Measurements from ENCODE around the gene NOL12.

NOL12 gene

DNA sequence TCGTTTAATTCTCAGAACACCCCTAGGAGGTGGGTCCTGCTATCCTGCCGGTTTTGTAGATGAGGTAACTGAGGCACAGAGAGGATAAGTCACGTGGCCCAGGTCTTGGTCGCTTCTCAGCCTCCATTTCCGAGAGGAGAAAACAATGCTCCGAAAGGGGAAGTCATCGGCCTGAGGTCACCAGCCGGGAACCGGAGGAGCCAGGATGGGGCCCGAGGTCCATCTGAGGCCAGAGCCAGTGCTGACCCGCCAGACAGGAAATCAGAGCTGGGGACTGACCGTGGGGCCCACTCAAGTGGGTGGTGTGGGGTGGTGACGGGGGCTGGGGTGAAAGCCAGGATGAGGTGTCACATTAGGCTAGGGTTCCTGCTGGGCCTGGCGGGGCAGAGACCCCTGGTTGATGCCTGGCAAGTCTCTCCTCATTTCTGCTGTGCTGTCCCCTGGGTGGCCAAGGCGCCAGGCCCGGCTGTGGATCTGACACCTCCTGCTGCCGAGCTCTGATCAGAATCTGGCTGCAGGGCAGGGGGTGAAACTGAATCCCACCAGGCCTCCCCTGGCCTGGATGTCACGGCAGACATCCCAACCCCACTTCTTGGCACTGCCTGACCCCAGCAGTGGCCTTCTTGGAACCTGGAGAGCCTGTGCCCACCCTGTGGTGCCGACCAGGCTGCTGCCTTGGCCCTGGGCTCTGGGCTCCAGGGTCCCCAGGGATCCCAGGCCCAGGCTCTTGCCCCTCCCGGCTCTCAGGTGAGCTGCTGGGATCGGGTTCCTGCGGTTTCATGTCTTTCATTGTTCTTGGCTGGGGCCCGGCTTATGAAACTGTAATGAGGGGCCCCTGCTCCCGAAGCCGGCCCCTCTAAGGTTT is 22.7 kb downstream of the NOL12 start:
- in situ Hi-C loops (cut with MboI; ENCODE audit: low pct_unique_long_range_greater_than_20kb, low sequenced_read_pairs, unreplicated experiment): no loop called here
- DNase-seq (ENCODE audit: low spot score): no peak
- TF ChIP-seq CTCF (IDR thresholded peaks at IDR 0.05; ENCODE audit: extremely low read depth, insufficient read depth, missing control alignments): no peak

GRCh38 chr22:37709445-37709765 is 23.3 kb downstream of the NOL12 start:
- DNase-seq (ENCODE audit: low spot score): no peak
- in situ Hi-C loops (cut with MboI; ENCODE audit: low pct_unique_long_range_greater_than_20kb, low sequenced_read_pairs, unreplicated experiment): no loop called here
- TF ChIP-seq CTCF (IDR thresholded peaks at IDR 0.05; ENCODE audit: extremely low read depth, insufficient read depth, missing control alignments): no peak

DNA sequence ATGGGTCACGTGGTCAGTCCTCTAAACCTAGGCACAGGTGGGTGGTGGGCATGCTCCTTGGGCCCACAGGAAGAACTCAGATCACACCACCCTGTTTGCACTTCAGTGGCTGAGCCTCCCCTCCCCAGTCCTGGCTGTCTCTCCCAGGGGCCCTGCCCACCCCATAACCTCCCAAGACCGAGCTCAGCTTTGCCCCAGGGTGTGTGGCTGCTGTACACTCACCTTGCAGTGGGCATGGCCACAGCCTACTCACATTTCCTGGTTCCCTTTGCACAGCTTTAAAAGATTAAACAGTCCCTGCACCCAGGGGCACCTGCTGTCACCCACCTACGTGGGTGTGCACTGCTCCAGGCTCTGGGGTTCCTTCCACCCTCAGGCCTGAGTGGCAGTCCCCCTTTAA is 24.5 kb downstream of the NOL12 start:
- DNase-seq (ENCODE audit: low spot score): no peak
- TF ChIP-seq CTCF (IDR thresholded peaks at IDR 0.05; ENCODE audit: extremely low read depth, insufficient read depth, missing control alignments): no peak
- in situ Hi-C loops (cut with MboI; ENCODE audit: low pct_unique_long_range_greater_than_20kb, low sequenced_read_pairs, unreplicated experiment): no loop called here

DNA sequence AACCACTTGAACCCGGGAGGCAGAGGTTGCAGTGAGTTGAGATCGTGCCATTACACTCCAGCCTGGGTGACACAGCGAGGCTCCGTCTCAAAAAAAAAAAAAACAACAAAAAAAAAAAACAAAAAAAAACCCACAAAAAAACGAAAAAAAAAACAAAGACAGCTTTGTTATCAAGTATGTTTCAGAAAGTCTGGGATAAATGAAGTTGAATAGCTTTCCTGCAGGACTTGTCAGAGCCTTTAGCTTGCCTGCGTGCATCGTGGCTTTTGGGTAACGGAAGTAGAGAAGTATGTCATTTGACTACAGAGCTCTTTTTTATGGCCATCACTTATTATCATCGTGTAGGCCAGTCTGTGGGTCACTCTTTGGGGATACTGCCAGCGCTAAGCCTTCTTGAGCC is 25.3 kb downstream of the NOL12 start:
- TF ChIP-seq CTCF (IDR thresholded peaks at IDR 0.05; ENCODE audit: extremely low read depth, insufficient read depth, missing control alignments): no peak
- no peak for DNase-seq (ENCODE audit: low spot score)
- in situ Hi-C loops (cut with MboI; ENCODE audit: low pct_unique_long_range_greater_than_20kb, low sequenced_read_pairs, unreplicated experiment): no loop called here

DNA sequence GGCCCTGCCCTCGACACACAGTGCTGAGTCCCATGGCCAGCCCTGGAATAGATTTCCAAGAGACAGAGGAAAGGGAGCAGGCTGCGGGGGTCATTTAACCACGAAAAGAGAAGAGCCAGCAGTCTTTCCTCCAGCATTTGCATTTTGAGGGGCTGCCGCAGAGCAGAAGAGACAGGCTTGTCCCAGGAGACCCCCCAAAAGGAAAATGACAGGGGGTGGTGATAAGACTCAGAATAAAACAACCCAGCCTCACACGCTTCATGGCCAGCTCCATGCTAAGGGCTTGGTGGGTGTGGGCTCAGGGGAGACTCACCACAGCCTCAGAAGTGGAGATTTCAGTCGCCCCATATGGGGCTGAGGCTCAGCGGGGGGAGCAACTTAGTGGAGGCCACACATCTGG is 27.6 kb downstream of the NOL12 start:
- in situ Hi-C loops (cut with MboI; ENCODE audit: low pct_unique_long_range_greater_than_20kb, low sequenced_read_pairs, unreplicated experiment): no loop called here
- no peak for TF ChIP-seq CTCF (IDR thresholded peaks at IDR 0.05; ENCODE audit: extremely low read depth, insufficient read depth, missing control alignments)
- no peak for DNase-seq (ENCODE audit: low spot score)

- TF ChIP-seq CTCF (IDR thresholded peaks at IDR 0.05; ENCODE audit: extremely low read depth, insufficient read depth, missing control alignments): no peak
- in situ Hi-C loops (cut with MboI; ENCODE audit: low pct_unique_long_range_greater_than_20kb, low sequenced_read_pairs, unreplicated experiment): no loop called here
- no peak for DNase-seq (ENCODE audit: low spot score)
Observed at GRCh38 chr22:37714634-37715033, 28.5 kb downstream of the NOL12 start.

All from GM13977 (cell line).